DMS153 treated with DMSO at 0.1 percent for 48 hours (cell line): ENCODE results near the gene ARVCF.
A peak's percentile ranks its signal among the peaks of the same experiment; 100 is the strongest.

ENCODE experiments used
- DNase-seq: peaks from one replicate; lab custom pipeline; 2025; ENCODE audit not compliant: unreplicated experiment; lab: John Stamatoyannopoulos, UW

ARVCF gene

DNA sequence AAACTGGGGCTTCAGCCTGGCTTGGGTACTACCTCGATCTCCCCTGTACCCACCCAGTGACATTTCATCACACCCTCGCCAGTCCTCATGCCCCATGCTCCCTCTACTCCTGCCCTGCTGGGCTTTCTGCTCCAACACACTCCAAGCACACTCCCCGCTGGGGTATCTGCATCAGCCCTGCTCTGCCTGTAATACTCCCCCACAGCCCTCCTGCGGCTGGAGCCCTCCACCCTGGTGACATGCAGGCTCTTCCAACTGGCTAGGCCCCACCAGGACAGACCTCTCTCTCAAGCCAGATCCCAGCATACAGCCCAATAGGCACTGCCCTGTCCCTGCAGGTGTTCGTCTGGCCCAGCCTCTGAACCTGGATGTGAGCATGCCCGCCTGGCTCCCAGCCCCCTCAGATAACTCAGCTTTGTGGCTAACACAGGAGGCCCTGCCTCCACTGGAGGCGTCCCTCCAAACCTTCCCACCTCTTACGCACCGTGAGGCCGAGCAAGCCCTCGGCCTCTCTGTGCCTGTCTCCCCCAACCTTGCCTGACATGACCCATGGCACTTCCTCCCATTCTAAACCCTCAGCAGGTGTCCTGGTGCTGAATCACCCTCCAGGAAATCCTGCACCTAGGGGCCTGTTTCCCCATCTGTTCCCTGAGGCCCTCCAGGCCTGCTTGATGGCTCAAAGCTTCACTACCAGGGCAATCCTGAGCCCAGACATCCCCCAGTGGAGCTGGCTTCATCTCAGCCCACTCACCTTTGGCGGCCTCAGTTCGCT lies 41.5 kb downstream of the ARVCF start:
- no peak for DNase-seq

DNA sequence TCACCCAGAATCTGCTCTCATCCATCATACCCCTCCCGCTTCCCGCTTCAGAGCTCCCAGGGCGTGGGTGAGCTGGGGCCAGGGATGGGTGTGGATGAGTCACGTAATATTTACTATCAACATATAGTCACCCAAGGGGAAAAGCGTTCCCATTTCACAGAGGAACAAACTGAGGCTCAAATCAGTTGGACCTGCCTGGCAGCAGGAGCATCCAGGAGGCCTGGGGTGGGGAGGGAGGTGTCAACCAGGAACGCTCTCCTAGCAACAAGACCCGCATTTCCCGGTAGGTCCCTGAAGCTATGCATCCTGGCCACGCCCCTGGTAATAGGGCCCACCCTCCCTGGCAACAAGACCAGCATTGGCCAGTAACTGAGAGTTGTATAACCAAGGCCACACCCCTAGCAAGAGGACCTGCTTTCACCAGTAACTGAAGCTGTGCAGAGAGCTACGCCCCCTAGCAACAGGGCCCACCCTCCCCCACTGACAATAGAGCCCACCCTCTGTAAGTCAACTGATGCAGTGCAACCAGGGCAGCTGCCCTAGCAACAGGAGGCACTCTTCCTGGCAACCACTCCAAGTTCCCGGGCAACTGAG lies 42.3 kb downstream of the ARVCF start:
- peak; percentile 43 for DNase-seq

GRCh38 chr22:19973551-19974267 lies 42.9 kb downstream of the ARVCF start:
- DNase-seq = no peak

- DNase-seq = no peak
Observed at GRCh38 chr22:19972652-19973550, 43.7 kb downstream of the ARVCF start.

GRCh38 chr22:19972251-19972650 lies 44.4 kb downstream of the ARVCF start:
- DNase-seq = no peak

DNA sequence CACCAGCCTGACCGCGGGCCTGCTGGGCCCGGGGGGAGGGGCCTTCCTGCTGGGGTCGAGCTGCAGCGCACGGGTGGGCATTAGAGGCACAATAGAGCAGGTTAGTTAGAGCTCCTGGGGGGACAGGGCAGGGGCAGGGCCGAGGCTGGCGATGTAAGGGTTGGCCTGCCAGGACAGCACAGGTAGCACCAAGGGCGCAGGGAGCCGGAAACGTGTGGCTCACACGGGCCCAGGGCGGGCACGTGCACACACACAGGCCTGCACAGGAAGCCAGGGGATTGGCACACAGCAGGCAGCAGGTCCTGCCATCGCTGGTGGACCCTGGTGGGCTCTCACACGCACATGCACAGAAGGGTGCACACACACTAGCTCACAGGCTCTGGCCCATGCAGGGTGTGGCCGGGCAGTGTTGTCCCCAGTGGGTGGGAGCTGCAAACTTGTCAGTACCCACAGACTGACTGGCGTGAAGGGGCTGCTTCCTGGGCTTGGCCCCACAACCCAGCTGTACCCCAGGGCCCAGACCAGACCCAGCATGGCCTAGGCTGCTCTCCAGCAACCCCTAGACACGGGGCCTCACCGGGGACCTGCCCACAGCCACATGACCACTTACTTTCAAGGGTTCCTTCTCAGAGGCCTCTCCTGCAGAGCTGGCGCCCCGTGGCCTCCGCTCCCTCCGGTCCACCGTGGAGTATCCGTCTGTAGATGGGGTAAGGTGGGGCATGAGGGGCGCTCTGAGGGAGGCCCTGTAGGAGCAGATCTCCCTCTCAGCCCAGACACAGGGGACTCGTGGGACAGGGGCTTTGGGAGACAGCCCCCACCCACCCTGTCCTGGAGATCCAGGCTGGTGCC lies 45.1 kb downstream of the ARVCF start:
- no peak for DNase-seq

GRCh38 chr22:19970479-19971275 lies 45.9 kb downstream of the ARVCF start:
- peak; percentile 11 for DNase-seq

- no peak for DNase-seq
Observed at GRCh38 chr22:19970031-19970478, 46.6 kb downstream of the ARVCF start.

GRCh38 chr22:19969141-19969928 lies 47.3 kb downstream of the ARVCF start:
- DNase-seq = no peak

GRCh38 chr22:19968450-19968891 lies 48.2 kb downstream of the ARVCF start:
- no peak for DNase-seq

GRCh38 chr22:19967850-19968449 lies 48.7 kb downstream of the ARVCF start:
- DNase-seq = no peak

- DNase-seq = no peak
Observed at GRCh38 chr22:19966908-19967750, 49.5 kb downstream of the ARVCF start.

GRCh38 chr22:19965771-19966709 lies 50.6 kb downstream of the ARVCF start:
- DNase-seq = no peak

GRCh38 chr22:19964701-19965386 lies 51.8 kb downstream of the ARVCF start:
- no peak for DNase-seq

DNA sequence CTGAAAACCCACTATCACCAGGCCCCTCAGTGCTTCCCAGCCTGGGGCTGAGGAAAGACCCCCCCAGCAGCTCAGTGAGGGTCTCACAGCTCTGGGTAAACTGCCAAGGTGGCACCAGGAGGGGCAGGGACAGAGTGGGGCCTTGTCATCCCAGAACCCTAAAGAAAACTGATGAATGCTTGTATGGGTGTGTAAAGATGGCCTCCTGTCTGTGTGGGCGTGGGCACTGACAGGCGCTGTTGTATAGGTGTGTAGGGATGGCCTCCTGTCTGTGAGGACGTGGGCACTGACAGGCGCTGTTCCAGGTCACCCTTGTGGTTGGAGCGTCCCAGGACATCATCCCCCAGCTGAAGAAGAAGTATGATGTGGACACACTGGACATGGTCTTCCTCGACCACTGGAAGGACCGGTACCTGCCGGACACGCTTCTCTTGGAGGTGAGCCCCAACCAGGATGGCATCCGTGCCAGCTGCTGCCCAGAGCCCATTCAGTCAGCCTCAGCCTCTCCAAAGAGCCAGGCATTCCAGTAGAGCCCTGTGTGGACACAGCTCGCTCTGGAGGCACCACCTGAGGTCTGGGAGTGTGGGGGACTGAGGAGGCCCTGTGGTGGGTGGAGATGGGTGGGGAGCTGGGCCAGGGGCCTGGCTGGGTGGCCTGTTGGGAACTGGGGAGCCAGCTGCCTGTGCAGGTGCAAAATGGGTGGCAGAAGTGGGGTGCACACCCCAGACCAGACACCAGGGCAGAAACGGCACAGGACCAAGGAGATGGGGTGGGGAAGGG lies 52.6 kb downstream of the ARVCF start:
- DNase-seq = no peak
